ENCODE data around the gene CPSF4L.

The CPSF4L gene

DNA sequence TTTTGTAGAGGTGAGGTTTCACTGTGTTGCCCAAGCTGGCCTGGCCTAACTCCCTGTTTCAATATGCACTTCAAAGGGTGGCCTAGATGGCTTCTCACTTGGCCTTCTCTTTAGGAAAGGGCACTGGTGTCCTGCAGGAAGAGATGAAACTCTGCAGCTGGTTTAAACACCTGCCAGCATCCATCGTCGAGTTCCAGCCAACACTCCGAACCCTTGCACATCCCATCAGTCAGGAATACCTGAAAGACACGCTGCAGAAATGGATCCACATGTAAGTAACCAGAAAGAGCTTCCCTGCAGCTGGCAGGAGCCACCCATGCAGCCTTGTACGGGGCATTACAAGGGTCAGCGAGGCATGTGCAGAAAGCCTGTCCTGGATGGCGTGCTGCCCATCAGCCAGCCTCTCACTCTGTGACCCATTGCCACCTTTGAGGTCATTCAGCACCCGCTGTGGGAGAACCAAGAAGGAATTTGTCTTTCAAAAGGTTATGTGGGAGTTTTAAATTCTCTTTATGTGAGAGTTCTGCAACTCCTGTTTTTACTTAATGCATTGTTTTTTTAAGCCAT, 61.8 kb downstream of the CPSF4L start:
- no peak for DNase-seq

DNA sequence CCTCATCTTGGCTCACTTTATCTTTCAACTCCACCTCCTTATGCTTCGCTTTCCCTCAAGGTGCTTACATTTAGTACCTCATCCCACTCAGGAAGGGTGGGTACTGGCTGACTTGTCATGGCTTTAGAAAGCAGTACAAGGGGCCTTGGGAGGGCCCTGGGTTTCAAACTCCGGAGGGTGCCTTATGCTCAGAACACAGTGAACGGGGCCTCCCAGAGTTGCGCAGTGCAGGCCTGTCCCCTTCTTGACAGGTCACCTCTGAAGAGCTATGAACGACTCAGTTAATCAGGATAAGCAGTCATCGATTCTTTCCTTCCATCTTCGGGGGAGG, 62.8 kb downstream of the CPSF4L start:
- no peak for DNase-seq

Data from NCI-H510A (cell line).